Gastrocnemius medialis (tissue), 4 donors: ENCODE data around the gene GFOD1.

Experiments used
- CTCF ChIP-seq, 5 experiments: fragments of 450-650 bp in 3 of 5; fragments of 200-600 bp in 2 of 5; sonication (generic) in 2 of 5; IDR thresholded peaks in 4 of 5; conservative IDR thresholded peaks in 1 of 5; 1 replicate in 4 of 5; 2 replicates in 1 of 5; pipeline ENCODE4 v1.5.1; 2016 to 2019; ENCODE audit warnings: antibody characterized with exemption in 5 of 5, mild to moderate bottlenecking in 3 of 5, moderate library complexity in 3 of 5
- POLR2A ChIP-seq, 2 donors: fragments of 450-650 bp; IDR thresholded peaks; one replicate each; pipeline ENCODE4 v1.6.1; 2017; ENCODE audit warnings: antibody characterized with exemption in 2 of 2, mild to moderate bottlenecking in 2 of 2, moderate library complexity in 2 of 2

DNA sequence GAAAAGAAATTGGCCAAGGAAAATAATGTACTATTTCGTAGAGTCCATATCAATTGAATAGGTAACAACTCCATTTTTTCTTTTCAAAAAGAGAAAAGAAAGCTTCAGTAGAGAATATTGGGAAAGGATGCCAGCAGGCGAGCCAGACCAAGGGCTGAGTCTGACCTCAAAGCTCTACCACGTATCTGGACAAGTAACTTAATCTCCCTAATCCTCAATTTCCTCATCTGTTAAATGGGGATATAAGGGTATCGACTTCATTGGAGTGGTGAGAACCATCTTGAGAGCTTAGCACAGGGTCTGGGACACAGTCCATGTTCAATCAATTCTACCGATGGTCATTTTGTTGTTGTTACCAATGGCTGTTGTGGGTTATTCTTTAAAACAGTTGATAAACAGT, 95.9 kb downstream of the GFOD1 start:
- no peak for TF ChIP-seq CTCF (IDR thresholded peaks at IDR 0.05 in 4 of 5, conservative IDR thresholded peaks at IDR 0.05 in 1 of 5)
- TF ChIP-seq POLR2A (IDR thresholded peaks at IDR 0.05): no peak
